Stomach (tissue), 9 donors: ENCODE results near the gene ATP11A. TPM values are rescaled to one million over a fixed set of nuclear protein-coding genes. Genes with fewer than 3 reads are reported as not detected.
A peak's percentile ranks its signal among the peaks of the same experiment; 100 is the strongest.

Experiments used
- DNase-seq, 2 donors: peaks; one replicate each; pipeline versions ENCODE4 v3.0.0 to v3.0.0-alpha.2; 2013 to 2019
- H3K27ac ChIP-seq, 5 donors: fragments of 200-600 bp in 4 of 5; sonication (generic) in 4 of 5; one replicate each; pipeline ENCODE4 v1.5.1; 2013 to 2019; ENCODE audit warnings: mild to moderate bottlenecking in 1 of 5, moderate library complexity in 1 of 5
- H3K27me3 ChIP-seq, 3 donors: fragments of 200-600 bp; sonication (generic); one replicate each; pipeline ENCODE4 v1.5.1; 2017 to 2019; ENCODE audit warnings: mixed run types in 1 of 3
- H3K36me3 ChIP-seq, 4 donors: fragments of 200-600 bp; sonication (generic); 1 replicate in 3 of 4; 2 replicates in 1 of 4; pipeline ENCODE4 v1.5.1; 2016 to 2019
- H3K4me1 ChIP-seq, 4 donors: fragments of 200-600 bp; sonication (generic); one replicate each; pipeline ENCODE4 v1.5.1; 2016 to 2019
- H3K4me3 ChIP-seq, 4 donors: fragments of 200-600 bp; sonication (generic) in 3 of 4; one replicate each; pipeline ENCODE4 v1.5.1; 2016 to 2019; ENCODE audit warnings: mild to moderate bottlenecking in 1 of 4
- H3K9me3 ChIP-seq, 4 donors: fragments of 200-600 bp; sonication (generic); one replicate each; pipeline ENCODE4 v1.5.1; 2016 to 2019
- EP300 ChIP-seq: sonication (generic); formaldehyde crosslinking; IDR thresholded peaks from one replicate; pipeline ENCODE4 v1.6.1; 2017; ENCODE audit warnings: antibody characterized with exemption
- POLR2A ChIP-seq, 4 donors: fragments of 450-650 bp; IDR thresholded peaks; one replicate each; pipeline ENCODE4 v1.6.1; 2016; ENCODE audit warnings: antibody characterized with exemption in 4 of 4, control low read depth in 2 of 4, mild to moderate bottlenecking in 1 of 4, moderate library complexity in 1 of 4
- POLR2AphosphoS5 ChIP-seq, 3 donors: sonication (generic); formaldehyde crosslinking; IDR thresholded peaks; one replicate each; pipeline ENCODE4 v1.6.1; 2016; ENCODE audit warnings: antibody characterized with exemption in 3 of 3
- WGBS, 5 donors: extraction: QIAGEN DNeasy Blood & Tissue Kit in 3 of 5; methylation state at CpG; one replicate each; pipeline versions ENCODE4 v1.1.5 to v1.1.7; 2013 to 2018; 5-methylcytosine and 5-hydroxymethylcytosine counted together
- intact Hi-C: fragments of 100-400 bp; cut with DNase I; formaldehyde crosslinking; loops from one replicate; pipeline ENCODE4 v1.15.1; 2023; ENCODE audit warnings: low total_unique reads
- polyA plus RNA-seq, 3 donors: library from polyadenylated mRNA; stranded (reverse); fragments of 200-250 nt; gene quantifications; one replicate each; pipeline ENCODE4 v1.2.3, GENCODE V29; 2013
- total RNA-seq, 5 donors: library from RNA; depleted of rRNA; stranded (reverse); fragments of >200 nt; gene quantifications; one replicate each; pipeline versions ENCODE4 v1.1.0 to v1.2.3, GENCODE V29; 2014 to 2016
- TF ChIP-seq, protein P1 (sequence below), 7 experiments: fragments of 450-650 bp in 4 of 7; fragments of 200-600 bp in 3 of 7; sonication (generic) in 3 of 7; IDR thresholded peaks; one replicate each; pipeline ENCODE4 v1.5.1; 2016 to 2019; ENCODE audit warnings: antibody characterized with exemption in 7 of 7, control low read depth in 2 of 7, mild to moderate bottlenecking in 1 of 7
- donor health status: healthy with polysubstance abuse.
- donor health status: Bipolar disorder and iron deficiency.
- donor health status: healthy.

The ATP11A gene
- total and polyA plus RNA-seq, 8 donors: 1.1 to 70.9 (median 12.3) TPM

GRCh38 chr13:112741835-112742570 lies 52.2 kb downstream of the ATP11A start:
- no peak overlapping the region for H3K4me3 ChIP-seq
- peaks cover 0 to 14% (median 5%) of the 10 kb centered on the region in 4 donors for H3K4me1 ChIP-seq
- H3K27me3 ChIP-seq: no peaks in the 10 kb centered on the region
- H3K36me3 ChIP-seq: no peaks in the 10 kb centered on the region
- H3K27ac ChIP-seq: peak overlapping the region in 3 of 5 donors; percentile 71 to 84 (median 71)
- DNase-seq: no peak
- TF ChIP-seq, protein P1, sequence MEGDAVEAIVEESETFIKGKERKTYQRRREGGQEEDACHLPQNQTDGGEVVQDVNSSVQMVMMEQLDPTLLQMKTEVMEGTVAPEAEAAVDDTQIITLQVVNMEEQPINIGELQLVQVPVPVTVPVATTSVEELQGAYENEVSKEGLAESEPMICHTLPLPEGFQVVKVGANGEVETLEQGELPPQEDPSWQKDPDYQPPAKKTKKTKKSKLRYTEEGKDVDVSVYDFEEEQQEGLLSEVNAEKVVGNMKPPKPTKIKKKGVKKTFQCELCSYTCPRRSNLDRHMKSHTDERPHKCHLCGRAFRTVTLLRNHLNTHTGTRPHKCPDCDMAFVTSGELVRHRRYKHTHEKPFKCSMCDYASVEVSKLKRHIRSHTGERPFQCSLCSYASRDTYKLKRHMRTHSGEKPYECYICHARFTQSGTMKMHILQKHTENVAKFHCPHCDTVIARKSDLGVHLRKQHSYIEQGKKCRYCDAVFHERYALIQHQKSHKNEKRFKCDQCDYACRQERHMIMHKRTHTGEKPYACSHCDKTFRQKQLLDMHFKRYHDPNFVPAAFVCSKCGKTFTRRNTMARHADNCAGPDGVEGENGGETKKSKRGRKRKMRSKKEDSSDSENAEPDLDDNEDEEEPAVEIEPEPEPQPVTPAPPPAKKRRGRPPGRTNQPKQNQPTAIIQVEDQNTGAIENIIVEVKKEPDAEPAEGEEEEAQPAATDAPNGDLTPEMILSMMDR (IDR thresholded peaks at IDR 0.05): no peak
- TF ChIP-seq POLR2AphosphoS5 (IDR thresholded peaks at IDR 0.05): no peak
- no peak for TF ChIP-seq EP300
- TF ChIP-seq POLR2A (IDR thresholded peaks at IDR 0.05): no peak
- H3K9me3 ChIP-seq: no peaks in the 10 kb centered on the region
- intact Hi-C loops: no loop called here
- WGBS, 5 donors: 89 to 94% (median 93%) methylated on average over 18 of the region's 18 CpGs

DNA sequence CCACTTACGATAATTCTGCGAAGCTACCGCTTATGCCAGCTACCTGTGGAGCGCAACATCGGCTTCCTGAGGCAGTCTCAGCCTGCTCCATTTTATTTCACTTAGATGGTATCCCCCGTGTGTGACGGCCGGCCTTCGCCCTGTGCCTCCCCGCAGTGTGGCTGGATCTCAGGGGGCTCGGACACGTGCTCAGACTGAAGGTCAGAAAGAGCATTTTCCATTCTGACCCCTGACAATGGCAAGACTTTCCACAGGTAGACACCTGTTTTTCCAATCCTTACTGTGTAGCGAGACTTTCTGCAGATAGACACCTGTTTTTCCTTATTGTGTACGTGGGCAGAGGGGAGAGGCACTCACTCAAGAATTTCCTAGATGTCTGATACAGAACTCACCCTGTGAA lies 52.7 kb downstream of the ATP11A start:
- Histone ChIP-seq H3K36me3 (no peaks in the 10 kb centered on the region), H3K4me3 (no peak overlapping the region), H3K4me1 (peaks cover 0 to 14% (median 5%) of the 10 kb centered on the region in 4 donors), H3K27me3 (no peaks in the 10 kb centered on the region), H3K27ac (no peak overlapping the region), H3K9me3 (no peaks in the 10 kb centered on the region)
- DNase-seq: no peak
- WGBS, 5 donors: 90 to 97% (median 95%) methylated on average over 14 of the region's 14 CpGs
- TF ChIP-seq, protein P1 (IDR thresholded peaks at IDR 0.05): no peak
- no peak for TF ChIP-seq EP300
- TF ChIP-seq POLR2A (IDR thresholded peaks at IDR 0.05): no peak
- TF ChIP-seq POLR2AphosphoS5 (IDR thresholded peaks at IDR 0.05): no peak
- intact Hi-C loops: no loop called here

GRCh38 chr13:112743451-112744167 lies 53.8 kb downstream of the ATP11A start:
- TF ChIP-seq POLR2AphosphoS5 (IDR thresholded peaks at IDR 0.05): no peak
- intact Hi-C loops: no loop called here
- DNase-seq: peak in 1 of 2 donors; percentile 29
- WGBS, 5 donors: 73 to 89% (median 85%) methylated on average over 12 of the region's 12 CpGs
- no peak overlapping the region for H3K27ac ChIP-seq
- peaks cover 0 to 14% (median 5%) of the 10 kb centered on the region in 4 donors for H3K4me1 ChIP-seq
- no peaks in the 10 kb centered on the region for H3K27me3 ChIP-seq
- no peaks in the 10 kb centered on the region for H3K36me3 ChIP-seq
- no peak overlapping the region for H3K4me3 ChIP-seq
- no peaks in the 10 kb centered on the region for H3K9me3 ChIP-seq

DNA sequence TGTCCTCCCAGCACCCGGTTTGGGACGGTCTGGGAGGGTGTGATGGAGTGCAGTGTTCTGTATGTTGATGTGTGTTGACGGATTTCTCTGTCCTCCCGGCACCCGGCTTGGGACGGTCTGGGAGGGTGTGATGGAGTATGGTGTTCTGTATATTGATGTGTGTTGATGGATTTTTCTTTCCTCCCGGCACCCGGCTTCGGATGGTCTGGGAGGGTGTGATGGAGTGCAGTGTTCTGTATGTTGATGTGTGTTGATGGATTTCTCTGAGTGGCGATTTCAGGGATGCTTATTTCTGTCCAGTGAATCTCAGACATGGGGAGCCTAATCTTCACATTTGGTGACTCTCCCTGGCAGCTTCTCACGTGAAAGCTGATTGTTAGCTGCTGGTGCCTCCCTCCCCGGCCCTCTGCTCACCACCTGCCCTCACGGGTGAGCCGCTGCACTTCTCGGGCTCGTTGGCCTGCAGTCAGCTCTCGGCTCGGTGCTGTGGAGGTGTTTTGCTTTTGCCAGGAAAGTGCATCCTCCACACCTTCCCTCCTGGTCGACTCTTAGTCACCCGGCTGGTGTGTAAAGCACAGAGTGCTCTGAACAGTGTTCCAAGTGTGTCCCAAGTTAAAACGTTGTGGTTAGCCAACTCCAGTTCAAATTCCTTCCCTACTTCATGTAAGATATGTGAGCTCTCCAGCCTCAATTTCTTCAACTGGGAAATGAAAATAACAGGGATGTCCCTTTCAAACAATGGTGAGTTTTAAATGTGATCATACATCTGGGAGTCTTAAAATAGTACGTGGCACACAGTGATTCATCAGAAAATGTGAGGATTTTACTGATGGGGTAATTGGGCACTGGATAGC lies 54.6 kb downstream of the ATP11A start:
- no peaks in the 10 kb centered on the region for H3K36me3 ChIP-seq
- H3K27me3 ChIP-seq: no peaks in the 10 kb centered on the region
- TF ChIP-seq, protein P1 (IDR thresholded peaks at IDR 0.05): no peak
- no peak for TF ChIP-seq POLR2A (IDR thresholded peaks at IDR 0.05)
- TF ChIP-seq POLR2AphosphoS5 (IDR thresholded peaks at IDR 0.05): no peak
- no peak for TF ChIP-seq EP300
- WGBS, 5 donors: 61 to 73% (median 72%) methylated on average over 22 of the region's 22 CpGs
- H3K4me1 ChIP-seq: peaks cover 0 to 19% (median 6%) of the 10 kb centered on the region in 4 donors
- no peaks in the 10 kb centered on the region for H3K9me3 ChIP-seq
- intact Hi-C loops: no loop called here
- peak overlapping the region in 1 of 5 donors; percentile 1 for H3K27ac ChIP-seq
- H3K4me3 ChIP-seq: no peak overlapping the region
- DNase-seq: no peak
